CD14-positive monocyte (primary cell): ENCODE measurements around the gene STXBP6. TPM values are rescaled to one million over a fixed set of nuclear protein-coding genes. Genes with fewer than 3 reads are reported as not detected.
"Not testable (repeated sequence)": the region's sequence is repeated elsewhere in the genome, so short reads cannot be mapped to it uniquely, and the experiment has no call there.

ENCODE experiments used
- DNase-seq, 3 donors: peaks; one replicate each; pipeline ENCODE4 v3.0.0-alpha.2; 2011 to 2022
- H2AFZ ChIP-seq: 2 replicates; pipeline ENCODE4 v1.6.0; 2012; ENCODE audit warnings: mild to moderate bottlenecking, low read depth, low read length, inconsistent platforms; ENCODE audit not compliant: insufficient read depth, poor library complexity, severe bottlenecking
- H3K27ac ChIP-seq, 2 donors: 1 replicate in 1 of 2; 2 replicates in 1 of 2; pipeline ENCODE4 v1.5.1; 2012 to 2013; ENCODE audit warnings: low read length in 2 of 2, control low read depth in 1 of 2, inconsistent platforms in 1 of 2, low read depth in 1 of 2, mild to moderate bottlenecking in 1 of 2
- H3K27me3 ChIP-seq, 2 donors: one replicate each; pipeline versions ENCODE4 v1.6.0 to v1.6.1; 2011 to 2013; ENCODE audit warnings: low read length in 2 of 2; ENCODE audit not compliant: control insufficient read depth in 2 of 2, insufficient read depth in 2 of 2
- H3K36me3 ChIP-seq, 2 donors: replicated peaks in 1 of 2; 1 replicate in 1 of 2; 2 replicates in 1 of 2; pipeline versions ENCODE4 v1.5.1 to v1.6.1; 2012 to 2013; ENCODE audit warnings: low read length in 2 of 2, control low read depth in 1 of 2, inconsistent platforms in 1 of 2, mild to moderate bottlenecking in 1 of 2; ENCODE audit not compliant: insufficient read depth in 2 of 2, control insufficient read depth in 1 of 2
- H3K4me1 ChIP-seq, 2 donors: 1 replicate in 1 of 2; 2 replicates in 1 of 2; pipeline versions ENCODE4 v1.5.1 to v1.6.1; 2012 to 2013; ENCODE audit warnings: low read length in 2 of 2, control low read depth in 1 of 2, inconsistent platforms in 1 of 2, mild to moderate bottlenecking in 1 of 2, moderate library complexity in 1 of 2; ENCODE audit not compliant: insufficient read depth in 2 of 2, control insufficient read depth in 1 of 2
- H3K4me2 ChIP-seq: replicated peaks from 2 replicates; pipeline ENCODE3; 2012; ENCODE audit warnings: low read length, moderate library complexity, mild to moderate bottlenecking; ENCODE audit not compliant: poor library complexity, severe bottlenecking; ENCODE audit errors: extremely low read depth
- H3K4me3 ChIP-seq, 3 experiments: fragments of 200-600 bp in 1 of 3; sonication (generic) in 1 of 3; replicated peaks in 1 of 3; 1 replicate in 2 of 3; 2 replicates in 1 of 3; pipeline ENCODE4 v1.5.1; 2011 to 2013; ENCODE audit warnings: low read length in 3 of 3, mild to moderate bottlenecking in 3 of 3, control low read depth in 2 of 3, low read depth in 2 of 3, inconsistent platforms in 1 of 3, moderate library complexity in 1 of 3
- H3K79me2 ChIP-seq: 2 replicates; pipeline ENCODE4 v1.6.0; 2012; ENCODE audit warnings: mild to moderate bottlenecking, control low read depth, inconsistent platforms, low read length, moderate library complexity; ENCODE audit not compliant: insufficient read depth
- H3K9ac ChIP-seq: 2 replicates; pipeline ENCODE4 v1.6.0; 2017; ENCODE audit warnings: low read length, mild to moderate bottlenecking; ENCODE audit not compliant: insufficient read depth, poor library complexity, severe bottlenecking
- H3K9me3 ChIP-seq, 2 donors: replicated peaks in 1 of 2; 1 replicate in 1 of 2; 2 replicates in 1 of 2; pipeline versions ENCODE4 v1.5.1 to v1.6.1; 2012 to 2013; ENCODE audit warnings: low read length in 2 of 2, control low read depth in 1 of 2; ENCODE audit not compliant: control insufficient read depth in 1 of 2, insufficient read depth in 1 of 2
- H4K20me1 ChIP-seq: 2 replicates; pipeline ENCODE4 v1.6.0; 2012; ENCODE audit warnings: mild to moderate bottlenecking, low read length, control low read depth, moderate library complexity; ENCODE audit not compliant: insufficient read depth
- H3K27ac Mint-ChIP-seq, 7 donors: one replicate each; pipeline ENCODE4 v1.8.0; 2020; ENCODE audit warnings: mild to moderate bottlenecking in 7 of 7, mixed read lengths in 7 of 7, moderate library complexity in 6 of 7, inconsistent platforms in 2 of 7
- H3K27me3 Mint-ChIP-seq, 3 donors: one replicate each; pipeline ENCODE4 v1.8.0; 2021 to 2022; ENCODE audit warnings: low read depth in 3 of 3, mild to moderate bottlenecking in 3 of 3, mixed read lengths in 3 of 3, moderate library complexity in 3 of 3, inconsistent platforms in 1 of 3
- H3K36me3 Mint-ChIP-seq, 2 donors: one replicate each; pipeline ENCODE4 v1.8.0; 2020; ENCODE audit warnings: mixed read lengths in 2 of 2, inconsistent platforms in 1 of 2, mild to moderate bottlenecking in 1 of 2
- H3K4me1 Mint-ChIP-seq: one replicate; pipeline ENCODE4 v1.8.0; 2020; ENCODE audit warnings: mild to moderate bottlenecking, mixed read lengths
- H3K4me3 Mint-ChIP-seq, 2 donors: one replicate each; pipeline ENCODE4 v1.8.0; 2020; ENCODE audit warnings: mild to moderate bottlenecking in 2 of 2, mixed read lengths in 2 of 2, moderate library complexity in 1 of 2
- H3K9me3 Mint-ChIP-seq, 7 donors: one replicate each; pipeline ENCODE4 v1.8.0; 2020 to 2022; ENCODE audit warnings: mixed read lengths in 7 of 7, mild to moderate bottlenecking in 6 of 7, moderate library complexity in 6 of 7, inconsistent platforms in 2 of 7
- WGBS: methylation state at CpG from one replicate; pipeline ENCODE4 v1.1.5; 2013; ENCODE audit warnings: missing lambda C conversion rate; ENCODE audit not compliant: insufficient coverage; 5-methylcytosine and 5-hydroxymethylcytosine counted together
- intact Hi-C, 2 donors: fragments of 100-400 bp; cut with micrococcal nuclease; formaldehyde crosslinking; loops; one replicate each; pipeline versions ENCODE4 v1.15.0 to v1.15.1; 2023
- polyA plus RNA-seq, 3 donors: library from polyadenylated mRNA; depleted of rRNA in 1 of 3; unstranded in 2 of 3; stranded (reverse) in 1 of 3; fragments of 300-500 nt in 2 of 3; fragments of >200 nt in 1 of 3; fragmentation: Illumina TruSeq in 2 of 3; gene quantifications; 1 replicate in 2 of 3; 2 replicates in 1 of 3; pipeline ENCODE4 v1.2.3, GENCODE V29; 2012 to 2021
- TF ChIP-seq, protein P1 (sequence below): fragments of 200-600 bp; IDR thresholded peaks from one replicate; pipeline ENCODE4 v1.8.0; 2022; ENCODE audit warnings: antibody characterized with exemption, mild to moderate bottlenecking

The STXBP6 gene
- polyA plus RNA-seq, 3 donors = 0.05 to 0.25 (median 0.08) TPM

GRCh38 chr14:24804552-24805212 is 245.3 kb downstream of the STXBP6 start:
- H3K9me3 ChIP-seq = no peaks in the 10 kb centered on the region
- no peaks in the 10 kb centered on the region for H4K20me1 ChIP-seq
- no peaks in the 10 kb centered on the region for H3K9me3 Mint-ChIP-seq
- H3K27ac Mint-ChIP-seq = no peak overlapping the region
- intact Hi-C loops = loop anchor here in 1 of 2 donors (5.0 kb wide), 1 partner anchor 348 kb away; no protein-coding TSS in a partner anchor
- H3K4me1 Mint-ChIP-seq = no peaks in the 10 kb centered on the region
- TF ChIP-seq, protein P1, sequence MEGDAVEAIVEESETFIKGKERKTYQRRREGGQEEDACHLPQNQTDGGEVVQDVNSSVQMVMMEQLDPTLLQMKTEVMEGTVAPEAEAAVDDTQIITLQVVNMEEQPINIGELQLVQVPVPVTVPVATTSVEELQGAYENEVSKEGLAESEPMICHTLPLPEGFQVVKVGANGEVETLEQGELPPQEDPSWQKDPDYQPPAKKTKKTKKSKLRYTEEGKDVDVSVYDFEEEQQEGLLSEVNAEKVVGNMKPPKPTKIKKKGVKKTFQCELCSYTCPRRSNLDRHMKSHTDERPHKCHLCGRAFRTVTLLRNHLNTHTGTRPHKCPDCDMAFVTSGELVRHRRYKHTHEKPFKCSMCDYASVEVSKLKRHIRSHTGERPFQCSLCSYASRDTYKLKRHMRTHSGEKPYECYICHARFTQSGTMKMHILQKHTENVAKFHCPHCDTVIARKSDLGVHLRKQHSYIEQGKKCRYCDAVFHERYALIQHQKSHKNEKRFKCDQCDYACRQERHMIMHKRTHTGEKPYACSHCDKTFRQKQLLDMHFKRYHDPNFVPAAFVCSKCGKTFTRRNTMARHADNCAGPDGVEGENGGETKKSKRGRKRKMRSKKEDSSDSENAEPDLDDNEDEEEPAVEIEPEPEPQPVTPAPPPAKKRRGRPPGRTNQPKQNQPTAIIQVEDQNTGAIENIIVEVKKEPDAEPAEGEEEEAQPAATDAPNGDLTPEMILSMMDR = no peak
- DNase-seq = no peak
- H3K4me3 Mint-ChIP-seq = no peak overlapping the region
- no peaks in the 10 kb centered on the region for H3K27me3 ChIP-seq
- H3K4me2 ChIP-seq = no peak overlapping the region
- no CpG with 5 or more reads among the region's 3 CpGs for WGBS
- H3K79me2 ChIP-seq = no peaks in the 10 kb centered on the region
- H3K36me3 Mint-ChIP-seq = no peaks in the 10 kb centered on the region
- H3K36me3 ChIP-seq = no peaks in the 10 kb centered on the region
- H3K27me3 Mint-ChIP-seq = peaks cover 2 to 11% (median 10%) of the 10 kb centered on the region in 3 donors
- H3K4me3 ChIP-seq = no peak overlapping the region
- no peak overlapping the region for H2AFZ ChIP-seq
- H3K9ac ChIP-seq = no peak overlapping the region
- no peaks in the 10 kb centered on the region for H3K4me1 ChIP-seq
- H3K27ac ChIP-seq = no peak overlapping the region

DNA sequence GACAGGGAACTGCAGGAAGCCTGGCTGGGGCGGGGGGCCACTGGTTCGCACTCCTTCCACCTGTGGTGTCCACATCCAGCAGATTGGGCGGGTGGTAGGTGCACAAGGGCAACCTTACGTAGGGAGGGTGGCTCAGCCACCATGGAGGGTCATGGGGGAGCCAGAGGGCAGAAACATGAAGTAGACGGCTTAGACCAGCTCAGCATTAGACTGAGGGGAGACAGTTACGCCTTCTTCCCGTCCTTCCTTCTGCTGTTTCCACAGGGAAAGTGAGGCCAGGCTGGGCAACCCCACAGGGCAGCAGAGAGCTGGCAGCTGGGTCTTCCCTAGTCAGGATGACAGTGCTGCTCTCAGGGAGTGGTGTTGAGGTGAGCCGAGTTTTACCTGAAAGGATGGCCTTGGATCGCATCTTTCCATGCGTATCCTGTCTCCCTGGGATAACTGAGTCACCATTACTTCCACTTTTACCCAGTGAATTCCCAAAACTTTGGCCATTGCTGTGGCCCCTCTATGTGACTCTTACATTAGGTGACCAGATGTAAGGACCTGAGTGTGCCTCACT is 245.9 kb downstream of the STXBP6 start:
- Histone ChIP-seq H3K79me2 (no peaks in the 10 kb centered on the region), H3K27me3 (no peaks in the 10 kb centered on the region), H3K4me1 (no peaks in the 10 kb centered on the region), H3K9me3 (no peaks in the 10 kb centered on the region), H2AFZ (no peak overlapping the region), H3K27ac (no peak overlapping the region), H3K36me3 (no peaks in the 10 kb centered on the region), H3K4me3 (no peak overlapping the region), H3K9ac (no peak overlapping the region), H3K4me2 (no peak overlapping the region), H4K20me1 (no peaks in the 10 kb centered on the region)
- peaks cover 0 to 10% (median 10%) of the 10 kb centered on the region in 3 donors for H3K27me3 Mint-ChIP-seq
- TF ChIP-seq, protein P1 = no peak
- DNase-seq = no peak
- H3K27ac Mint-ChIP-seq = no peak overlapping the region
- WGBS = 77% methylated on average over 7 of the region's 10 CpGs
- H3K4me3 Mint-ChIP-seq = no peak overlapping the region
- peaks cover 0 to 1% (median 0%) of the 10 kb centered on the region in 7 donors for H3K9me3 Mint-ChIP-seq
- peaks cover 2% of the 10 kb centered on the region for H3K4me1 Mint-ChIP-seq
- H3K36me3 Mint-ChIP-seq = no peaks in the 10 kb centered on the region
- intact Hi-C loops = no loop called here

DNA sequence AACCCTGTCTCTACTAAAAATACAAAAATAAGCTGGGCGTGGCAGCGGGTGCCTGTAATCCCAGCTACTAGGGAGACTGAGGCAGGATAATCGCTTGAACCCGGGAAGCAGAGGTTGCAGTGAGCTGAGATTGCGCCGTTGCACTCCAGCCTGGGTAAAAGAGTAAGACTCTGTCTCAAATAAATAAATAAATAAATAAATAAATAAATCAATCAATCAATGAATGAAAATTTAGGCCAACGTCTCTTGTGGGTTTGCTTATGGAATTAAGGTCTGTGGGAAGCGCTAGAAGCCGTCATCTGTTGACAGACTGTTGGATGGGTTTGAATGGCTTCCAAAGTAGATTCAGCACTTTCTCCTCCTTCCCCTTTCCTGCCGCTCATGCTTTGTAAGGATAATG is 246.5 kb downstream of the STXBP6 start:
- H3K27ac ChIP-seq, H3K9me3 ChIP-seq, H3K4me3 Mint-ChIP-seq, H3K27me3 ChIP-seq, H3K4me2 ChIP-seq, H3K9ac ChIP-seq, H3K4me1 ChIP-seq, H3K9me3 Mint-ChIP-seq, H3K4me3 ChIP-seq, H3K36me3 Mint-ChIP-seq, H4K20me1 ChIP-seq, H3K79me2 ChIP-seq, H2AFZ ChIP-seq, DNase-seq, H3K36me3 ChIP-seq, H3K4me1 Mint-ChIP-seq, H3K27ac Mint-ChIP-seq, intact Hi-C loops: not testable (repeated sequence)
- WGBS = no CpG with 5 or more reads among the region's 10 CpGs
- H3K27me3 Mint-ChIP-seq = peaks cover 0 to 10% (median 8%) of the 10 kb centered on the region in 3 donors
